Stimulated activated effector memory CD8-positive, alpha-beta T cell treated with anti-CD3 and anti-CD28 coated beads, Interleukin-12 subunit alpha, Interleukin-12 subunit beta, amount 100 ng/mL, for 72 hours (primary cell): ENCODE measurements around the gene A3GALT2.

Experiments used
- ATAC-seq: fragments of 150-1000 bp; cut with Tn5 transposase; 2 replicates; pipeline ENCODE4 v1.10.0; 2021
- DNase-seq, 2 donors: peaks; one replicate each; pipeline ENCODE4 v3.0.0; 2021 to 2022; ENCODE audit warnings: low spot score in 2 of 2
- H3K27ac Mint-ChIP-seq: one replicate; pipeline ENCODE4 v1.8.0; 2022; ENCODE audit warnings: mild to moderate bottlenecking, mixed read lengths
- H3K36me3 Mint-ChIP-seq: one replicate; pipeline ENCODE4 v1.8.0; 2022; ENCODE audit warnings: mild to moderate bottlenecking, mixed read lengths
- H3K4me1 Mint-ChIP-seq: one replicate; pipeline ENCODE4 v1.8.0; 2022; ENCODE audit warnings: mixed read lengths
- H3K4me3 Mint-ChIP-seq: one replicate; pipeline ENCODE4 v1.8.0; 2022; ENCODE audit warnings: mild to moderate bottlenecking, mixed read lengths
- H3K9me3 Mint-ChIP-seq: one replicate; pipeline ENCODE4 v1.8.0; 2022; ENCODE audit warnings: mixed read lengths

Gene A3GALT2

DNA sequence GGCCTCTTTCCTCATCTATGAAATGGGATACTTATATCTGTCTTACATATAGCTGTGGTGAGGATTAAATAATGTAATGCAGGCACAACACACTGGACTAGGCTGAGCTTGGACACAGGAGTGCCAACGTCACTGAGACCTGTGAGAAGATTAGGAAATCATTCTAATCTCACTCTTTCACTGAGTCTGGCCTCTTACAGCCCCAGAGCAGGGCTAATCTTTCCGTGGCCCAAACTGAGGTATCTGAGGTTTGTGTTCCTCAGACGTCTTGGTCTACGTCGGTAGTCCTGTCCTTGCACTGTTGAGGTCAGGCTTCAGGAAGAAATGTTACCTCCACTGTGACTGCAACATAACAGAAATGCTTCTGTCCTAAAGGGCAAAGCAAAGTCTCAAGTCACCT, 22.6 kb upstream of the A3GALT2 start:
- H3K9me3 Mint-ChIP-seq, result no peaks in the 10 kb centered on the region
- DNase-seq (no peak), ATAC-seq (no peak)
- H3K27ac Mint-ChIP-seq, result no peak overlapping the region
- H3K4me3 Mint-ChIP-seq, result no peak overlapping the region
- peaks cover 42% of the 10 kb centered on the region for H3K4me1 Mint-ChIP-seq
- H3K36me3 Mint-ChIP-seq, result peaks cover 34% of the 10 kb centered on the region

DNA sequence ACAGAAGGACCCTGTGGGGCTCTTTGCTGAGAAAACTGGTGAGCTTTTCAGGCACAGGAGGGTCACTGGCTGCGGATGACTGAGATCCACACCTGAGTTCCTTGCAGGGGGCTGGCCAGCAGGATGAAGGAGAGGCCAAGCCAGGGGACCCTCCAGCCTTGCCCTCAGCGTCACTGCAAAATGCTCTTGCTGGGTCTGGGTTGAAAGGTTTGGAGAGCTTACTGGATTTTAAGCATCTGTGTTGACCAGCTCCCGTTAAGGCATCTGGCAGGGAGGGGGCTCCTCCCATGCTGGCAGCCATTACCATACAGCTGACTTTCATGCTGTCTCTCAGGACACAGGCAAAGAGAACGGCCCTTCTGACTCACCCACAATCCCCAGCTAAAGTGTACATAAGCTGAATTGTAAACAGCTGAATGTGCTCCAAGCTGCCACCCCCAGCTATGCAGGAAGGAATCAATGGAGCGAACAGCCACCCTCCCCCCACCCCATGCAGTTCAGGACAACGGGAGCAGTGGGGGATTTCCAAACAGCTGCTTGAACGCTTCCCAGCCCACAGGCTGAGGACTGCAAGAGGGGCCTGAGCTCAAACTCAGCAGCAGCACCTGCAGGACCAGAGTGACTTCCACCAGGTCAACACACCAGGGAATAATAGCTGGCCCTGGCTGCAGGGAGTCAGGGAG, 21.3 kb upstream of the A3GALT2 start:
- Mint-ChIP-seq H3K36me3 (peaks cover 28% of the 10 kb centered on the region), H3K4me3 (no peak overlapping the region), H3K27ac (no peak overlapping the region), H3K4me1 (peaks cover 39% of the 10 kb centered on the region), H3K9me3 (no peaks in the 10 kb centered on the region)
- no peak for DNase-seq
- ATAC-seq, result no peak

DNA sequence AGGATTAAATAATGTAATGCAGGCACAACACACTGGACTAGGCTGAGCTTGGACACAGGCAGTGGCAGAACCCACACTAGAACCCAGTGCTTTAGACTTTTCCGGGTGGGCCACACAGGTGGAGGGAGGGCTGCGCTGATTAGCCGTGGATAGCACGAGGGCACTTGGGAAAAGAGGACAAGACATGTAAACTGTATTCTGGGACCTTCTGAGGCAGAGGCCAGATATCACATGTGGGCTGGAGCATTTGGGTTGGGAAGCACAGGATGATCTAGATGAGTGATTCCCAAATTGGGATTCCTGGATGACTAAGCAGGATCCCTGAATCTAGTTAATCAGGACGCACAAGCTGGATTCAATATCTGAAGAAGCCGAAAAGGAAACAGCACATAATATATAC, 20.3 kb upstream of the A3GALT2 start:
- Mint-ChIP-seq H3K4me1 (peaks cover 29% of the 10 kb centered on the region), H3K4me3 (no peak overlapping the region), H3K9me3 (no peaks in the 10 kb centered on the region), H3K27ac (no peak overlapping the region), H3K36me3 (peaks cover 23% of the 10 kb centered on the region)
- no peak for ATAC-seq
- no peak for DNase-seq

DNA sequence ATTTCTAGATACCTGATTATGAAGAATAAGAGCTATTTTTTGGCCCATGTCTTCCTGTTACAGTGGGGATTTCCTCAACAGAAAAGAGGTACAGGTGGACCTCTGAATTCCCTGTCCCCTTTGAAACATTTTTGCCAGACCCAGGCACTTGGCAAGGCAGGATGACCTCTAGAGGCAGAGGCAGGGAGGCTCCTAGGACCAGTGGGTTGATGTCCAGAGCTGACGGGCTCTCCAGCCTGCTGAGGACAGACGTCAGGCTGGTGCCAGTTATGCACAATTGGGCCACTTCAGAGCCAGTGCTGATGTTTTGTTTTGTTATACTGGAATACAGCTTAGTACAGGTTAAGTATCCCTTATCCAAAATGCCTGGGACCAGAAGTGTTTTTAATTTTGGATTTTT, 18.5 kb upstream of the A3GALT2 start:
- DNase-seq, result no peak
- Mint-ChIP-seq H3K4me3 (no peak overlapping the region), H3K9me3 (no peaks in the 10 kb centered on the region), H3K36me3 (peaks cover 19% of the 10 kb centered on the region), H3K4me1 (peaks cover 36% of the 10 kb centered on the region), H3K27ac (no peak overlapping the region)
- no peak for ATAC-seq

DNA sequence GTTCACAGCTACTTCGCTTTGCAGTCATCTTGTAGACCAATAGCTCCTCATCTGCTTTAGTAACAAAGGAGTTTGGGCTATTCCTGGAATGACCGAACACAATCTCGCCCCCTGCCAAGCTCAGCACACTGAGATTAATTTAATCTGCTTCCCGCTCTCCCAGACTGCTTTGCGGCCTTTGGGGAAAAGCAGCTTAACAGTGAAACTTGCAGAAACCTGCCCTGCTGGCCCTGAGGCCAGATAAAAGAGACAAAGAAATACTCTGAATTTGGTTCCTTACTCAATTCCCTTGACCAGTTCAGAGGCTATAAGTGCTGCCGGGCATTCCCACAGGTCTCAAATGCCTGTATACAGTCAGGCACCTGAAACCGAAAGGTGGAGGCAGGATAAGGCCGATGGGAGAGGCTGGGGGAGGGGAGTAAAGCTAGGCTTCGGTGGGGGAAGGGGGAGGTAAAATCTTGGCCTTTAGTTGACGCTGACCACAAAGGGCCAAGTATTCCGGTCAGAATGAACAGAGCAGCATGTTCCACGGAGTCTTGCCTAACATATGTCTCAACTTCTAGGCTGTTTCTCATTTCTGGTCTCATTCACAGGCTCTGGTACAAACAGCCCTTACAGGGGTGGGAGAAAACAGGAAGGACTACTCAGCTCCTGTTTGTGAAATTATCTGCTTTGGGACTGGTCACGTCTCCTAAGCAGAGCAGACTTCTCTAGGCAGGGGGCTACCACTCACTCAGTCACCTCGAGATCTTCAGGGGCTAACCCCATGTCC, 17.7 kb upstream of the A3GALT2 start:
- DNase-seq (no peak), ATAC-seq (no peak)
- no peaks in the 10 kb centered on the region for H3K9me3 Mint-ChIP-seq
- no peak overlapping the region for H3K4me3 Mint-ChIP-seq
- peaks cover 24% of the 10 kb centered on the region for H3K36me3 Mint-ChIP-seq
- peaks cover 36% of the 10 kb centered on the region for H3K4me1 Mint-ChIP-seq
- H3K27ac Mint-ChIP-seq, result no peak overlapping the region

DNA sequence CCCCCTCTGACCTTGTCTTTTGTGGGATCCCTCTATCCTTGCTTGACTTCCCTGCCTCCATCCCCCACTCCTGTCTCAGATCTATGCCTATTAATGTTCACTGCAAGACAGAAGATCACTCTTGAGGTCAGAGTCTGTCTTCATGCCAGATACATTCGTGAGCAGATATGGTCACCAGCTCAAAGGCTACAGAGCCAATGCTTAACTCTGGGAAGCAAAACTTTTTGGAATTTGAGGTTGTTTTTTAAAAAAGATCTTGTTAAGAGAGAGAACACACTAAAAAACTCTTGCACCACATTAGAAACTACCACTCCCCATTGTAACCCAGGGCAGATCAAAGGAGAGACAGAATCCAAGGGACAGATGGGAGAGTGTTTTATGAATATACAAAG, 17.1 kb upstream of the A3GALT2 start:
- Mint-ChIP-seq H3K27ac (no peak overlapping the region), H3K9me3 (no peaks in the 10 kb centered on the region), H3K4me3 (no peak overlapping the region), H3K36me3 (peaks cover 25% of the 10 kb centered on the region), H3K4me1 (peaks cover 36% of the 10 kb centered on the region)
- no peak for ATAC-seq
- DNase-seq, result no peak

DNA sequence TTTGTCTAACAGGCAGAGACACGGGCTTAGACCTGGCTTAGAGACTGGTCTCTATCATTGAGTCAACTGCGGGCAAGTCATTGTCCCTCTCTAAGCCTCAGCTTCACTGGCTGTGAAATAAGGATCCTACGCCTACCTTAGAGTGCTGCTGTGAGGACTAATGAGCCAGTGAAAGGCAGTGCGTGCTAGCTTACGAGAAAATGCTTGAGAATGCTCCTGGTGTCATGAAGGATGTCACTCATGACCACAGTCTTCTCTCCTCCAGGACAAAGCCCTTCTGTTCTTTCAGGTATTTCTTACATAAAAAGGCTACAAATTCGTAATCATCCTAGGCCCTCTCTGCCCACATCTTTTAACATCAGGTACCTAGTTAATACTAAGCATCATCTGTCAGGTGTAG, 16.5 kb upstream of the A3GALT2 start:
- no peak for DNase-seq
- Mint-ChIP-seq H3K4me3 (no peak overlapping the region), H3K9me3 (no peaks in the 10 kb centered on the region), H3K36me3 (peaks cover 27% of the 10 kb centered on the region), H3K27ac (no peak overlapping the region), H3K4me1 (peaks cover 30% of the 10 kb centered on the region)
- no peak for ATAC-seq

DNA sequence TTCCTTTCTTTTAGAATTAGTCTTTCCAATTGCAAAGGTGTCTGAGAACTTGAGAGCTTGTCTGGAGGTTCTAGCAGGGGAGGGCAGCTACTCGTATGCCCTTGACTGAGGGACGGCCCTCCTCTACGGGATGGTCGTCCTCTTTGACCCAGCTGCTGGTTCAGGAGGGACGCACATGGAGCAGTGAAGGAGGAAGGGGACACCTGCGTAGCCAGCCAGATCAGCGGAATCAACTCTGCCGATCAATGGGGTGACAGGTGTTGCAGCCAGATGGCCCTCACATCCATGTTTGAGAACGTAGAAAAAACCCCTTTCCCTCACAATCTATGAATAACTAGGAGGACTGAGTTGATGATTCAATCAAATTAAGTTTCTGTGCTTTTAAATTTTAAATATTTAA, 15.7 kb upstream of the A3GALT2 start:
- Mint-ChIP-seq H3K4me1 (peaks cover 29% of the 10 kb centered on the region), H3K36me3 (peaks cover 36% of the 10 kb centered on the region), H3K9me3 (no peaks in the 10 kb centered on the region), H3K27ac (no peak overlapping the region), H3K4me3 (no peak overlapping the region)
- ATAC-seq, result no peak
- DNase-seq, result no peak

DNA sequence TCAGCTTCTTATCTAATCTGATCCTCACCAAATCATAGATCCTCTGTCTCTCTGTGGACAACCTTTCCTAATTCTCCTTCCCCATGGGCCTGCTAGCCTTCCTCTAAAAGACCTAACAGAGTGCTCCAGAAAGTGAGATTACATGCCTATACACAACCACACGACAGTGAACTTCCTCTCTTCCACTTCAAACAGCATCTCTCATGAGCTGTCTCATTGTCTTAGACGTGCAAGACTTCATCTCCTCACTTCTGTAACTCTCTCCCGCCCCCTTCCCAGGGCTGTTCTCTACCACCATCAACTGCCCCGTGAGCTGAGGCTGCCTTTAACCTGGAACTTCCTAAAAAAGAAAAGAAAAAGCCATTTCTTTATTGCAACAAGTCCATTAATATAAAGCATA, 14.1 kb upstream of the A3GALT2 start:
- peaks cover 46% of the 10 kb centered on the region for H3K36me3 Mint-ChIP-seq
- no peak for ATAC-seq
- no peak overlapping the region for H3K4me3 Mint-ChIP-seq
- peaks cover 16% of the 10 kb centered on the region for H3K4me1 Mint-ChIP-seq
- H3K9me3 Mint-ChIP-seq, result no peaks in the 10 kb centered on the region
- DNase-seq, result no peak
- peak overlapping the region; percentile 15 for H3K27ac Mint-ChIP-seq

DNA sequence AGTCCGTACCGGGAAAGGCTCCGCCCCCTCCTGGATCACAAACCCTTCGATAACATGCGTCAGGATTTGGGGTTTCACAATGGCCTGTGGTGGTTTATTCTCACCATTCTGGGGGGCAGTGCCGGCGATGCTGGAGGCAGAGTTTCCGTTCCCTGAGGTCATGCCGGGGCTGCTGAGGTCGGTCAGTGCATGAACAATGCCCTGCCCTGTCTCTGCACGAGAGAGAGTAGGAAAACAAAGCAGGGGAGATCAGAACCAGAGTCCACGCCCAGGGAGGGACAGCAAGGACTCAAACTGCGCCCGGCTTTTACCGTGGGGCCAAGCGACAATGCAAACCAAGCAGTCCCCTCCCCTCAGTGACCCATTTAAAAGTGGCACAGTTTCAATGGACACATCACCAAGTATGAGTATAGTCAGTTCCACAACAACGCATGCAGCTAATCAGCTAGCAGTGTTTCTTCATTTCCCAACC, 13.2 kb upstream of the A3GALT2 start:
- no peak overlapping the region for H3K4me3 Mint-ChIP-seq
- H3K9me3 Mint-ChIP-seq, result no peaks in the 10 kb centered on the region
- no peak for DNase-seq
- ATAC-seq, result no peak
- peaks cover 13% of the 10 kb centered on the region for H3K4me1 Mint-ChIP-seq
- peak overlapping the region; percentile 15 for H3K27ac Mint-ChIP-seq
- H3K36me3 Mint-ChIP-seq, result peaks cover 55% of the 10 kb centered on the region

DNA sequence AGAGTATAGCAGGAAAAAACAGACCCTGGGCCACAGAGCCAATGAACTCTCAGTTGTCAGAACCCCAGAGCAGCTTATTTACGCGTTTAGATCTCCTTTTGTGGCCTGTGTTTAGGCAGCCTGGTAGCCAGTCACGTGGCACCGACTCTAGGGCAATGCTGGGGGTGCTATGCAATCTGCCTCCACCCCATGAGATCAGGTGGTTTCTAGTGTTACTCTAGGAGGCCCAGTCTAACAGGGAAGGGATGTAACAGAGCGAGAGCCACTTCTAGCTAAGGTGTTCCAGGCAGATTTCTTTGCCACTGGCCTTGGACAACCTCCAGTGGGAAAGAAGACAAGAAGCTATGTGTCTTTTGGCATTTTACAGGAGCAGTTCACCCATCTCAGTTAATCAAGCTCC, 12.0 kb upstream of the A3GALT2 start:
- H3K4me3 Mint-ChIP-seq, result no peak overlapping the region
- no peak for ATAC-seq
- peaks cover 68% of the 10 kb centered on the region for H3K36me3 Mint-ChIP-seq

DNA sequence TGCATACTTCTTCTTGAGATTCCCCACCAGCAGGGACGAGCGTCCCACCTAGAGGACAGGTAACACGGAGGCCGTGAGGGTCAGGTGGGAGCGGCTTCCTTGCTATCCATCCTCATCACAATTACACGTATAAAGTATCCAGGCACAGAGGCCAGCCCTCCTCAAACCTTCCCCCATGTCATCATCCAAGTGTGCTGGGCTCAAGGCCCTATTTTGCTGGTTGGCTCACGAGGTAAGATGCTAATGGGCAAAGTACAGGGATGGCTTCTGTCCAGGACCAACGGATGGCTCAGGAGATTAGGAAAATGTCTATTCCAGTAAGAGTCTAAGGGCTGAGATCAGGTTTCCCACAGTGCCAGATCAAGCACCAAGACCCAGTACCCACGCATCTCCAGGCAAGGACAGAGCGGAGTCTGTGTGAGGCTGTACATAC, 11.5 kb upstream of the A3GALT2 start:
- Mint-ChIP-seq H3K36me3 (peaks cover 73% of the 10 kb centered on the region), H3K4me3 (no peak overlapping the region), H3K9me3 (no peaks in the 10 kb centered on the region), H3K27ac (no peak overlapping the region), H3K4me1 (peaks cover 6% of the 10 kb centered on the region)
- ATAC-seq (no peak), DNase-seq (no peak)

More for the DNA sequence above, 12.0 kb upstream of the A3GALT2 start:
- Mint-ChIP-seq H3K4me1 (peaks cover 9% of the 10 kb centered on the region), H3K27ac (peak overlapping the region; percentile 17), H3K9me3 (no peaks in the 10 kb centered on the region)
- no peak for DNase-seq

DNA sequence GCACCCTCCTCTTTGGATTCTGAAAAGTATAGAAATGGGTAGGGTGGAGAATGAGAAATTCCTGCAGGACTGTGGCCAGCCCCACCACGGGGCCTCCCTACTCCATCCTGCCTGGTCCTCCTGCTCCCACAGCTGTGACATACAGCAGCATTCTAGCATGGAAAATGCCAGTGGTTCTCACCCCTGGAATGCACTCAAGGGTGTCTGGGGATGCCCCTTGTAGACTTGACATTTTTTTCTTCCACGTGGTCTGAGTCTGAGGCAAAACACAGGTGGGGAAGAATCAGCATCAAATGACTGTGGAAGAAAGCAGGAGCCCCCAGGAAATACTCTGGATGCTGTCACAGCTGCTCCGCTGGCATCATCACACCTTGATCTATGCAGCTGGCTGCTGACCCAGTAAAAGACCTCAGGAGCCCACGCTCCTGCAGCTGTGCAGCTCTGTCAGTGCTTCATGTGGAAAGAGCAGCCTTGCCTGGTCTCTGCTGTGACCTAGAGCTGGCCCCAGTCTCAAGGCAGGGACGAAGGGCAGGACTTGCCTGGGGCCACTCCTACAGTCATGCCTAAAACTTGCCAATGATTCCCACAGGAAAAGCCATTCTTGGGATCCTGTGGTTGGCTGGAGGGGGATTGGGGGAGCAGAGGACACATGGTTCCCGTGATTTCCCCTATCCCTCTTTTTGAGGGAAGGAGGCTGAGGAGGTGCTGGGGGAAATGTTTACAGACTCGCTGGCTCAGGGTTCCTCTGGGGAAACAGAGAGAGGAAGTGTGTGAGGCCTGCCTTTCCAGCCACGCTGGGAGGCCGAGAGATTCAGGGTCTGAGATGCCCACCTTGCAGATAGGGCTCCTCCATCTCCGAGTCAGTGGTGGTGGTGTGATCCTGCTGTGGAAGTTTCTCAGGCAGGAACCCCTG, 10.8 kb upstream of the A3GALT2 start:
- DNase-seq, result no peak
- Mint-ChIP-seq H3K4me1 (peaks cover 6% of the 10 kb centered on the region), H3K9me3 (no peaks in the 10 kb centered on the region), H3K4me3 (no peak overlapping the region), H3K36me3 (peaks cover 79% of the 10 kb centered on the region), H3K27ac (no peak overlapping the region)
- ATAC-seq, result no peak

DNA sequence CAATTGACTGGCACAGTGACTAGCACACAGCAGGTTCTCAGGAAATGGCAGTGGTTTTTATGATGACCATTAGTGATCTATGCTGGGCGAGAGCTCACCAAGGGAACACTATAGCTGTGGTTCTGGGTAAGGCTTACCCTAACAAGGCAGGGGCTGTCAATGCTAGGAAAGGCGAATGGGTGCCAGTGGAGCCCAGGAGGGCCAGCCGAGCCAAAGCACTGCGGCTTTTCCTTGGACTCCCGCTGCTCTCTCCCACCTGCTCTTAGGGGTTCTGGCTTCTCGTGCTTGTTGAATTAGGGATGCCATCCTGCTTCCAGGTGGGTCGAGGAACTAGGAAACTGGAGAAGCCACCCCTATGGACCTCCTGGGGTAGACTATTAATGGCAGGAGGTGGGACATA, 10.0 kb upstream of the A3GALT2 start:
- H3K4me3 Mint-ChIP-seq, result no peak overlapping the region
- H3K9me3 Mint-ChIP-seq, result no peaks in the 10 kb centered on the region
- H3K27ac Mint-ChIP-seq, result no peak overlapping the region
- H3K4me1 Mint-ChIP-seq, result peaks cover 6% of the 10 kb centered on the region
- H3K36me3 Mint-ChIP-seq, result peaks cover 84% of the 10 kb centered on the region
- ATAC-seq, result no peak
- no peak for DNase-seq

DNA sequence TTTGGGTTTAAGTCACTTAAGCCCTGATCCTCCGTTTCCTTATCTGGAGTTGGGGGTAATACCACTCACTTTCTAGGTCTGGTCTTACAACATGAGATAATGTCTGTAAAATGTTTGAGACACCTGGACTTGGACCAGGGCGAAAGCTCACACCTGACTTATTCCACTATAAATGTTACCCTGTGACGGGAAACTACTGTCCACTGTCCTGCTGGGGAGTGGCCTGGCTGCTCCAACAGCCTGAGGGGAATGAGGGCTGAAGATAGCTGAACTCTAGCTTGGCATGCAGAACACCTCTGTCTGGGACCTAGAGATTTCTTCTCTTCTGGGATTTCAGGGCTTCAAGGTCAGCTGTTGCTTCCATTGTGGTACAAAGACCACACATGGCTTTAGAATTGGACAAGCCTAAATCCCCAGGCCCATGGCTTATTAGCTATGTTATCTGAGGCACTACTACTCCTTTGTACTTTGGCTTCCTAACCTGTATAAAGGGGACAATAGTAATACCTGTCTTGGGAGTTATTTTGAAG, 9.5 kb upstream of the A3GALT2 start:
- Mint-ChIP-seq H3K36me3 (peaks cover 87% of the 10 kb centered on the region), H3K4me3 (no peak overlapping the region), H3K4me1 (peaks cover 6% of the 10 kb centered on the region), H3K9me3 (no peaks in the 10 kb centered on the region), H3K27ac (no peak overlapping the region)
- no peak for DNase-seq
- ATAC-seq, result no peak
